Kidney (tissue), 14 donors: Measurements from ENCODE around the gene ZNF317. TPM values are rescaled to one million over a fixed set of nuclear protein-coding genes. Genes with fewer than 3 reads are reported as not detected.
"Not testable (repeated sequence)": the region's sequence is repeated elsewhere in the genome, so short reads cannot be mapped to it uniquely, and the experiment has no call there.

Source experiments
- DNase-seq, 5 donors: peaks; one replicate each; pipeline ENCODE4 v3.0.0-alpha.2; 2013 to 2020
- FAIRE-seq: peaks from 2 replicates; lab custom pipeline; 2012; peaks lifted over from hg19 to GRCh38; lab: Jason Lieb, UNC
- H3K27ac ChIP-seq, 2 donors: one replicate each; pipeline ENCODE4 v1.7.0; 2013; ENCODE audit warnings: low read depth in 2 of 2, low read length in 2 of 2, inconsistent platforms in 1 of 2
- H3K27me3 ChIP-seq: one replicate; pipeline ENCODE4 v1.7.1; 2013; ENCODE audit warnings: low read length, inconsistent platforms; ENCODE audit not compliant: control insufficient read depth, insufficient read depth
- H3K36me3 ChIP-seq, 3 donors: one replicate each; pipeline versions ENCODE4 v1.7.0 to v1.7.1; 2013; ENCODE audit warnings: low read length in 3 of 3, control low read depth in 1 of 3, inconsistent platforms in 1 of 3; ENCODE audit not compliant: insufficient read depth in 3 of 3, control insufficient read depth in 2 of 3
- H3K4me1 ChIP-seq, 3 donors: one replicate each; pipeline versions ENCODE4 v1.7.0 to v1.7.1; 2013; ENCODE audit warnings: low read length in 3 of 3, inconsistent platforms in 1 of 3, low read depth in 1 of 3; ENCODE audit not compliant: control insufficient read depth in 2 of 3, insufficient read depth in 2 of 3
- H3K4me3 ChIP-seq, 3 donors: one replicate each; pipeline versions ENCODE4 v1.7.0 to v1.8.1; 2013; ENCODE audit warnings: low read length in 3 of 3, control low read depth in 1 of 3, inconsistent platforms in 1 of 3
- H3K9ac ChIP-seq, 3 donors: one replicate each; pipeline versions ENCODE4 v1.7.0 to v1.7.1; 2013; ENCODE audit warnings: low read length in 3 of 3, control low read depth in 1 of 3, inconsistent platforms in 1 of 3
- H3K9me3 ChIP-seq, 3 donors: one replicate each; pipeline versions ENCODE4 v1.7.0 to v1.7.1; 2013; ENCODE audit warnings: low read length in 3 of 3, control low read depth in 1 of 3, inconsistent platforms in 1 of 3; ENCODE audit not compliant: control insufficient read depth in 2 of 3, insufficient read depth in 1 of 3
- CTCF ChIP-seq: IDR thresholded peaks from 3 replicates; pipeline ENCODE4 v1.5.1; 2012; ENCODE audit warnings: mild to moderate bottlenecking, moderate library complexity, borderline replicate concordance; ENCODE audit not compliant: insufficient read depth; ENCODE audit errors: extremely low read depth
- intact Hi-C: fragments of 100-400 bp; cut with DNase I; formaldehyde crosslinking; loops from one replicate; pipeline ENCODE4 v1.11.1; 2022
- polyA plus RNA-seq: library from polyadenylated mRNA; stranded (reverse); fragments of 350-450 nt; fragmentation: Illumina TruSeq; extraction: RNeasy Lipid Tissue Mini Kit (QIAGEN cat#74804); gene quantifications from one replicate; pipeline ENCODE4 v1.2.3, GENCODE V29; 2014; ENCODE audit warnings: low read depth, low replicate concordance; ENCODE audit not compliant: insufficient read depth
- total RNA-seq: library from RNA; stranded (reverse); fragmentation: NEBNext Ultra II Directional; extraction: Animal tissue kit (Norgen Biotek cat#: 25700); gene quantifications from one replicate; pipeline ENCODE4 v1.2.1, GENCODE V29; 2021
- donor health status: control.
- donor health status: control.
- donor health status: control.
- donor health status: control.
- donor health status: control.
- donor health status: DM: yes; HTN: yes; CAD: no.
- donor health status: Normal renal cell carcinoma (clear cell type).

ZNF317 gene
- total and polyA plus RNA-seq, 2 donors from 2014 or later = 30.2 to 32.6 TPM

GRCh38 chr19:9183000-9183399, 42.8 kb downstream of the ZNF317 start:
- intact Hi-C loops = no loop called here
- TF ChIP-seq CTCF = no peak
- Histone ChIP-seq H3K27me3 (no peaks in the 10 kb centered on the region), H3K9me3 (no peaks in the 10 kb centered on the region), H3K4me3 (no peak overlapping the region), H3K4me1 (no peaks in the 10 kb centered on the region), H3K27ac (no peak overlapping the region), H3K9ac (no peak overlapping the region), H3K36me3 (no peaks in the 10 kb centered on the region)
- DNase-seq (no peak), FAIRE-seq (no peak)

- intact Hi-C loops = no loop called here
- FAIRE-seq (no peak), DNase-seq (no peak)
- Histone ChIP-seq H3K27ac (no peak overlapping the region), H3K4me1 (no peaks in the 10 kb centered on the region), H3K9ac (no peak overlapping the region), H3K9me3 (no peaks in the 10 kb centered on the region), H3K36me3 (no peaks in the 10 kb centered on the region), H3K4me3 (no peak overlapping the region), H3K27me3 (no peaks in the 10 kb centered on the region)
- no peak for TF ChIP-seq CTCF
Observed at GRCh38 chr19:9187191-9187590, 47.0 kb downstream of the ZNF317 start.

- no peak overlapping the region for H3K4me3 ChIP-seq
- no peak for TF ChIP-seq CTCF
- no peaks in the 10 kb centered on the region for H3K9me3 ChIP-seq
- no peaks in the 10 kb centered on the region for H3K4me1 ChIP-seq
- DNase-seq (no peak), FAIRE-seq (no peak)
- H3K27ac ChIP-seq = no peak overlapping the region
- intact Hi-C loops = no loop called here
- H3K9ac ChIP-seq = no peak overlapping the region
- no peaks in the 10 kb centered on the region for H3K27me3 ChIP-seq
- no peaks in the 10 kb centered on the region for H3K36me3 ChIP-seq
Observed at GRCh38 chr19:9189535-9189934, 49.3 kb downstream of the ZNF317 start.

DNA sequence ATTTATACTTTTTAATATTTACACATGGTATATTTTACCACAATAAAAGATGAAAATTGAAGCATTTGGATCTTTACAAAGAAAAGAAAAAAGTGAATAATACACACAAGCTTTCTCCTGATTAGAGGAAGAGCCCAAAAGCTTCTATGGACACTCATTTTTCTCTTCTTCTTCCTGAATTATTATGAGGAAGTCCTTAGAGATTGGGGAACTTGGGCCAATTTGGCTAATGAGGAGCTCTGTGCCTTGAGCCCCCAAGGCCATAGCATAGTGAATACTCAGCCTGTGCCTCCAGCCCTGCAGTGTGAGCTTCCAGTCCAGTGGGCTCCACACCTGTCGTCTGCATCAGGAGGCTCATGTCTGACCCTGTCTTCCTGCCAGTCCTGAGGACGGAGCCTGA, 57.8 kb downstream of the ZNF317 start:
- H3K9me3 ChIP-seq, DNase-seq, FAIRE-seq, H3K9ac ChIP-seq, H3K27ac ChIP-seq, H3K4me1 ChIP-seq, H3K4me3 ChIP-seq, H3K36me3 ChIP-seq, H3K27me3 ChIP-seq, intact Hi-C loops: not testable (repeated sequence)
